NB4 (cell line): ENCODE data around the gene SLC25A21.
A peak's percentile ranks its signal among the peaks of the same experiment; 100 is the strongest.

Source experiments
- DNase-seq: peaks from one replicate; pipeline ENCODE4 v3.0.0; 2010; ENCODE audit warnings: low read depth
- H3K4me3 ChIP-seq: one replicate; pipeline ENCODE4 v1.5.1; 2011; ENCODE audit warnings: mild to moderate bottlenecking, low read depth, low read length, moderate library complexity
- MYC ChIP-seq: IDR thresholded peaks from 2 replicates; pipeline ENCODE4 v1.6.1; 2011; ENCODE audit warnings: low read depth, low read length
- POLR2A ChIP-seq: IDR thresholded peaks from 2 replicates; pipeline ENCODE4 v1.6.1; 2011; ENCODE audit warnings: mild to moderate bottlenecking; ENCODE audit not compliant: insufficient read length; ENCODE audit errors: extremely low read depth
- TF ChIP-seq, protein P1 (sequence below): IDR thresholded peaks from one replicate; pipeline ENCODE4 v1.5.1; 2012; ENCODE audit warnings: low read depth, low read length
- TF ChIP-seq, protein P2 (sequence below): IDR thresholded peaks from 2 replicates; pipeline ENCODE4 v1.6.1; 2011; ENCODE audit warnings: low read depth, low read length

The SLC25A21 gene

DNA sequence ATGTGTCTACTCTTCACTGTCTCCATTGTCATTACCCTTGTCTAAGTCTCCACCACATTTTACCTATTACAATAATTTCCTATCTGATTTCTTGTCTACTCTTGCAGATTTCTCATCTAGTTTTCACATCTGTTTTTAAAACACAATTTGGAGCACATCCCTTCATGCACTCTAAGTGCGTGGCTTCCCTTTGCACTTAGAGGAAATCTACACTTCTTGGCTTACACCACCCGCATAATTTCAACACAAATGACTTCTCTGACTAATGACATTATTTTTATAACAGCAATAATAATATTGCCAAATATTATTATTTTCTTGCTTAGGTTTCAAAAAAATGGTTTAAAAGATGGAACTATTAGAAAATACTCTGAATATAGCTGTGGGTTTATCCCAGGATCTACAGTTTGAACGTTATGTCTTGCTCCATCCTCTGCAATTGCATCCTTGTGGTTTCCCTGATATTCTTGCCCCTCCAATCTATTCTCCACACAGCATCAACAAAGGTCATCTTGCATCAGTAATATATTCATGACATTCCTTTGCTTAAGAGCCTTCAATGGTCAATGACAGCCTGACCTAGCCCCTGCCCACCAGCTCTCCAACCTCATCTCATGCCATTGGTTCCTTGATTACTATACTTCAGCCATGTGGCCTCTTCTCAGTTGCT lies 153.7 kb downstream of the SLC25A21 start:
- no peak for TF ChIP-seq POLR2A
- TF ChIP-seq, protein P1, sequence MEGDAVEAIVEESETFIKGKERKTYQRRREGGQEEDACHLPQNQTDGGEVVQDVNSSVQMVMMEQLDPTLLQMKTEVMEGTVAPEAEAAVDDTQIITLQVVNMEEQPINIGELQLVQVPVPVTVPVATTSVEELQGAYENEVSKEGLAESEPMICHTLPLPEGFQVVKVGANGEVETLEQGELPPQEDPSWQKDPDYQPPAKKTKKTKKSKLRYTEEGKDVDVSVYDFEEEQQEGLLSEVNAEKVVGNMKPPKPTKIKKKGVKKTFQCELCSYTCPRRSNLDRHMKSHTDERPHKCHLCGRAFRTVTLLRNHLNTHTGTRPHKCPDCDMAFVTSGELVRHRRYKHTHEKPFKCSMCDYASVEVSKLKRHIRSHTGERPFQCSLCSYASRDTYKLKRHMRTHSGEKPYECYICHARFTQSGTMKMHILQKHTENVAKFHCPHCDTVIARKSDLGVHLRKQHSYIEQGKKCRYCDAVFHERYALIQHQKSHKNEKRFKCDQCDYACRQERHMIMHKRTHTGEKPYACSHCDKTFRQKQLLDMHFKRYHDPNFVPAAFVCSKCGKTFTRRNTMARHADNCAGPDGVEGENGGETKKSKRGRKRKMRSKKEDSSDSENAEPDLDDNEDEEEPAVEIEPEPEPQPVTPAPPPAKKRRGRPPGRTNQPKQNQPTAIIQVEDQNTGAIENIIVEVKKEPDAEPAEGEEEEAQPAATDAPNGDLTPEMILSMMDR = no peak
- TF ChIP-seq, protein P2, sequence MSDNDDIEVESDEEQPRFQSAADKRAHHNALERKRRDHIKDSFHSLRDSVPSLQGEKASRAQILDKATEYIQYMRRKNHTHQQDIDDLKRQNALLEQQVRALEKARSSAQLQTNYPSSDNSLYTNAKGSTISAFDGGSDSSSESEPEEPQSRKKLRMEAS = no peak
- no peak for TF ChIP-seq MYC
- DNase-seq = peak; percentile 59

DNA sequence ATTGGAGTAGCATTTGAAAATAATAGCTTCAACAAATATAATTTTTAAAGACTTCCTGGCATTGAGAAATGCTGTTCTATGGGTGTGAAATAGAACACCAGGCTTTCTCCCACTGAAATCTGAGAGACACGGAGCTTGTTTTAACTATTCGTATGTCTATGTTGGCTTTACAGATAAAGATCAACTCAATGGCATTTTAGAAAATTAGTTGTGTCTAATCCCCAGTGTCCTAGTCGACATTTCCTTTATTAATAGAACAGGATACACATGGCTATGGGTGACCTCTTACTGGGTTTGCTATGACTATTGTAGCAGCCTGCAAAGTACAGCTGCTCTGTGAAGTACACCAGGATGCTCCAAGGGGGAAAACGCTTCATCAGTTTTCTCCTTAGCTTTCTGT lies 159.3 kb downstream of the SLC25A21 start:
- TF ChIP-seq, protein P1 = no peak
- TF ChIP-seq, protein P2 = no peak
- no peak for TF ChIP-seq MYC
- no peak for TF ChIP-seq POLR2A
- no peak for DNase-seq
- H3K4me3 ChIP-seq = no peak overlapping the region

More for the DNA sequence above, 153.7 kb downstream of the SLC25A21 start:
- H3K4me3 ChIP-seq = no peak overlapping the region

DNA sequence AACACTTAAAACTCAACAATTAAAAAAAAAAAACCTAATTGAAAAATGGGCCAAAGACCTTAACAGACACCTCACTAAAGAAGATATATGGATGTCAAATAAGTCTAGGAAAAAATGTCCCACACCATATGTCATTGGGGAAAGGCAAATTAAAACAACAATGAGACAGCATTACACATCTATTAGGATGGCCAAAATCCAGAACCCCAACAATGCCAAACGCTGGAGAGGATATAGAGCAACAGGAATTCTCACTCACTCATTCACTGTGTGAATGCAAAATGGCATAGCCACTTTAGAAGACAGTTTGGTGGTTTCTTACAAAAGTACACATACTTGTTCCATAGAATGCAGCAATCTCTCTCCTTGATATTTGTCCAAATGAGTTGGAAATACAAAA lies 173.7 kb downstream of the SLC25A21 start:
- no peak for DNase-seq
- H3K4me3 ChIP-seq = no peak overlapping the region
- TF ChIP-seq POLR2A (no peak), MYC (no peak)
- TF ChIP-seq, protein P1 = no peak
- TF ChIP-seq, protein P2 = no peak

DNA sequence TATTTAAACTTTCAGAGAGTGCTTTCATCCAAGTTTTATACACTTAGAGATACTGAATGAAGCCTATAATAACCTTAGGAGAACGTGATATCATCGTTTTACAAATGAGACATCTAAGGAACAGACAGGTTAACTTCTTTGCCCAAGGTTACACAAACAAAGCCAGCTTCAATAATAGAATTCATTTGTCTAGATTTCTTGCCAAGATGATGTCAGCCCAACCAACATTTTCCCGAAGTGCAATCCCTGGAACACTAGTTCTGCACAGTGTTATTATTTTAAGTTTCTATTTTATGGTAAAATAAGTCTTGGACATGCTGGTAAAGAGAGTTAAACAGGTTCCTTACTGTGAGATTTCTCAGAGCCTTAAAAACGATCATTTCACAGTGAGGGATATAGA lies 174.6 kb downstream of the SLC25A21 start:
- no peak for DNase-seq
- TF ChIP-seq POLR2A (no peak), MYC (no peak)
- TF ChIP-seq, protein P1 = no peak
- TF ChIP-seq, protein P2 = no peak
- no peak overlapping the region for H3K4me3 ChIP-seq

DNA sequence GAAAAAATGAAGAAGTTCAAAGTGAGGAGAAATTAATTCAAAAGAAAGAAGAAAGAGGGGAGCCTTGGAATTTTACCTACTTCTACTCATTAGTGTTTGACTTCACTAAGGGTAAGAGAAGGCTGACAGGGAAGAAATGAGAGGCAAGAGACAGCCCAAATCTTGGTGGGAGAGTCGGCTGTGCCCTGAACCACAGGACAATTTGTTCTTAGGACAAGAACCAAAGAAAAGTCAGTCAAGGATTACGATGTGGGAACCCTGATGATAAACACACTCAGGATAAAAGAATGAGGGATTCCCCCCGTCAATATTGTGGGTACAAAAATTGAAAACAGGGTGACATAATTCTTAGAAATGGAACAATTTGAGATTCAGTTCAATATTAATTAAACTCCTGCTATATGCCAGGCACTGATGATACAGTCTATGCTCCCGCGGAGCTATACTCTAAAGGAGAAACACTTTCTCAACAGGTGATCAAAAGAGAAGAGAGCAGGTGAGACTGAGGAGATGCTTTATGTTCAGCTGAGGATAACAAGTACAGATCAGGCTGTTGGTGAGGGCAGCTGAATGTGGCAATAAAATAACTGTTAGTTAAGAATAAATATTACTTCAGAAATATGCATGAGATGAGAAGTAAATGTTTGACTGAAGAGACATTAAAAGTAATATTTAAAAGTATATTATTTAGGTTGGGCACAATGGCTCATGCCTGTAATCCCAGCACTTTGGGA lies 175.4 kb downstream of the SLC25A21 start:
- TF ChIP-seq, protein P1 = no peak
- TF ChIP-seq MYC (no peak), POLR2A (no peak)
- TF ChIP-seq, protein P2 = no peak
- DNase-seq = no peak
- no peak overlapping the region for H3K4me3 ChIP-seq
